ENCODE data around the gene SATB1. TPM values are rescaled to one million over a fixed set of nuclear protein-coding genes. Genes with fewer than 3 reads are reported as not detected.
"Not testable (repeated sequence)": the region's sequence is repeated elsewhere in the genome, so short reads cannot be mapped to it uniquely, and the experiment has no call there.

SATB1 gene
- total RNA-seq, 1 donor from 2014 or later, result 56.9 TPM

- intact Hi-C loops (cut with DNase I), result no loop called here
- DNase-seq (ENCODE audit: low spot score), result no peak
Measured at GRCh38 chr3:18370672-18371071, 54.5 kb downstream of the SATB1 start.

GRCh38 chr3:18369551-18370185 lies 55.5 kb downstream of the SATB1 start:
- intact Hi-C loops (cut with DNase I), result no loop called here
- no peak for DNase-seq (ENCODE audit: low spot score)

- intact Hi-C loops (cut with DNase I), result no loop called here
Measured at GRCh38 chr3:18366258-18366657, 58.9 kb downstream of the SATB1 start.

GRCh38 chr3:18363338-18363737 lies 61.8 kb downstream of the SATB1 start:
- intact Hi-C loops (cut with DNase I), result no loop called here
- no peak for DNase-seq (ENCODE audit: low spot score)

More at GRCh38 chr3:18366258-18366657, 58.9 kb downstream of the SATB1 start:
- DNase-seq (ENCODE audit: low spot score), result no peak

GRCh38 chr3:18357747-18358146 lies 67.4 kb downstream of the SATB1 start:
- intact Hi-C loops (cut with DNase I), result no loop called here
- DNase-seq (ENCODE audit: low spot score), result no peak

- intact Hi-C loops (cut with DNase I), result no loop called here
- DNase-seq (ENCODE audit: low spot score), result no peak
Measured at GRCh38 chr3:18355832-18356231, 69.3 kb downstream of the SATB1 start.

- DNase-seq (ENCODE audit: low spot score), result no peak
- intact Hi-C loops (cut with DNase I), result no loop called here
Measured at GRCh38 chr3:18354701-18355100, 70.4 kb downstream of the SATB1 start.

- no peak for DNase-seq (ENCODE audit: low spot score)
- intact Hi-C loops (cut with DNase I), result no loop called here
Measured at GRCh38 chr3:18351823-18352744, 73.1 kb downstream of the SATB1 start.

- DNase-seq (ENCODE audit: low spot score), result no peak
- intact Hi-C loops (cut with DNase I), result no loop called here
Measured at GRCh38 chr3:18351069-18351628, 74.0 kb downstream of the SATB1 start.

GRCh38 chr3:18349197-18349798 lies 75.8 kb downstream of the SATB1 start:
- no peak for DNase-seq (ENCODE audit: low spot score)
- intact Hi-C loops (cut with DNase I), result no loop called here

- DNase-seq (ENCODE audit: low spot score), result no peak
- intact Hi-C loops (cut with DNase I), result no loop called here
Measured at GRCh38 chr3:18346097-18346496, 79.0 kb downstream of the SATB1 start.

GRCh38 chr3:18345015-18345367 lies 80.1 kb downstream of the SATB1 start:
- intact Hi-C loops (cut with DNase I), result no loop called here
- no peak for DNase-seq (ENCODE audit: low spot score)

- no peak for DNase-seq (ENCODE audit: low spot score)
- intact Hi-C loops (cut with DNase I), result no loop called here
Measured at GRCh38 chr3:18344306-18345014, 80.7 kb downstream of the SATB1 start.

GRCh38 chr3:18343809-18344208 lies 81.3 kb downstream of the SATB1 start:
- intact Hi-C loops (cut with DNase I), result no loop called here
- no peak for DNase-seq (ENCODE audit: low spot score)

GRCh38 chr3:18338827-18339514 lies 86.2 kb downstream of the SATB1 start:
- no peak for DNase-seq (ENCODE audit: low spot score)
- intact Hi-C loops (cut with DNase I), result no loop called here

- intact Hi-C loops (cut with DNase I), result no loop called here
- DNase-seq (ENCODE audit: low spot score), result no peak
Measured at GRCh38 chr3:18337231-18337630, 87.9 kb downstream of the SATB1 start.

- no peak for DNase-seq (ENCODE audit: low spot score)
- intact Hi-C loops (cut with DNase I), result no loop called here
Measured at GRCh38 chr3:18334837-18335601, 90.1 kb downstream of the SATB1 start.

- intact Hi-C loops (cut with DNase I); DNase-seq (ENCODE audit: low spot score): not testable (repeated sequence)
Measured at GRCh38 chr3:18330772-18331441, 94.2 kb downstream of the SATB1 start.
